Osteocyte (in vitro differentiated cells): ENCODE results near the gene SHC2. TPM values are rescaled to one million over a fixed set of nuclear protein-coding genes. Genes with fewer than 3 reads are reported as not detected.
"Not testable (repeated sequence)": the region's sequence is repeated elsewhere in the genome, so short reads cannot be mapped to it uniquely, and the experiment has no call there.

Source experiments
- DNase-seq: peaks from one replicate; pipeline ENCODE4 v3.0.0; 2021; ENCODE audit warnings: mixed read lengths; ENCODE audit not compliant: unreplicated experiment; ENCODE audit errors: extremely low spot score
- H3K27ac Mint-ChIP-seq: one replicate; pipeline ENCODE4 v1.8.0; 2021; ENCODE audit warnings: mild to moderate bottlenecking, mixed read lengths; ENCODE audit not compliant: unreplicated experiment
- H3K27me3 Mint-ChIP-seq: one replicate; pipeline ENCODE4 v1.8.0; 2021; ENCODE audit warnings: mixed read lengths; ENCODE audit not compliant: unreplicated experiment
- H3K36me3 Mint-ChIP-seq: one replicate; pipeline ENCODE4 v1.8.0; 2021; ENCODE audit warnings: mixed read lengths; ENCODE audit not compliant: unreplicated experiment
- H3K4me1 Mint-ChIP-seq: one replicate; pipeline ENCODE4 v1.8.0; 2021; ENCODE audit warnings: mixed read lengths; ENCODE audit not compliant: unreplicated experiment
- H3K4me3 Mint-ChIP-seq: one replicate; pipeline ENCODE4 v1.8.0; 2021; ENCODE audit warnings: mild to moderate bottlenecking, moderate library complexity, mixed read lengths; ENCODE audit not compliant: unreplicated experiment
- H3K9me3 Mint-ChIP-seq: one replicate; pipeline ENCODE4 v1.8.0; 2021; ENCODE audit warnings: mixed read lengths; ENCODE audit not compliant: unreplicated experiment
- CTCF ChIP-seq: fragments of 200-600 bp; sonication (generic); IDR thresholded peaks from 2 replicates; pipeline ENCODE4 v1.5.0; 2021; ENCODE audit warnings: antibody characterized with exemption, mild to moderate bottlenecking, moderate library complexity
- total RNA-seq: library from RNA; stranded (reverse); gene quantifications from 2 replicates; pipeline ENCODE4 v1.2.1, GENCODE V29; 2021

Gene SHC2
- total RNA-seq, 1 donor from 2014 or later: 61.7 TPM

GRCh38 chr19:397941-398706 lies 62.7 kb downstream of the SHC2 start:
- Mint-ChIP-seq H3K4me1 (no peaks in the 10 kb centered on the region), H3K4me3 (no peak overlapping the region), H3K9me3 (no peaks in the 10 kb centered on the region), H3K27ac (no peak overlapping the region), H3K36me3 (no peaks in the 10 kb centered on the region), H3K27me3 (peaks cover 3% of the 10 kb centered on the region)
- no peak for DNase-seq
- TF ChIP-seq CTCF: no peak

- no peaks in the 10 kb centered on the region for H3K4me1 Mint-ChIP-seq
- DNase-seq: no peak
- TF ChIP-seq CTCF: no peak
- H3K9me3 Mint-ChIP-seq: no peaks in the 10 kb centered on the region
- H3K36me3 Mint-ChIP-seq: no peaks in the 10 kb centered on the region
- no peak overlapping the region for H3K4me3 Mint-ChIP-seq
- H3K27ac Mint-ChIP-seq: no peak overlapping the region
- no peaks in the 10 kb centered on the region for H3K27me3 Mint-ChIP-seq
Observed at GRCh38 chr19:397321-397720, 63.5 kb downstream of the SHC2 start.

- Mint-ChIP-seq H3K27ac (no peak overlapping the region), H3K4me3 (no peak overlapping the region), H3K27me3 (no peaks in the 10 kb centered on the region)
Observed at GRCh38 chr19:395467-395866, 65.4 kb downstream of the SHC2 start.

GRCh38 chr19:394857-395256 lies 66.0 kb downstream of the SHC2 start:
- H3K4me3 Mint-ChIP-seq, H3K4me1 Mint-ChIP-seq, DNase-seq: not testable (repeated sequence)

More at GRCh38 chr19:395467-395866, 65.4 kb downstream of the SHC2 start:
- no peaks in the 10 kb centered on the region for H3K9me3 Mint-ChIP-seq
- TF ChIP-seq CTCF: no peak
- H3K36me3 Mint-ChIP-seq: no peaks in the 10 kb centered on the region
- H3K4me1 Mint-ChIP-seq: no peaks in the 10 kb centered on the region
- no peak for DNase-seq

GRCh38 chr19:393560-393959 lies 67.3 kb downstream of the SHC2 start:
- H3K4me1 Mint-ChIP-seq, DNase-seq, H3K27ac Mint-ChIP-seq, H3K4me3 Mint-ChIP-seq, H3K27me3 Mint-ChIP-seq, H3K9me3 Mint-ChIP-seq, H3K36me3 Mint-ChIP-seq: not testable (repeated sequence)

More at GRCh38 chr19:394857-395256, 66.0 kb downstream of the SHC2 start:
- not testable (repeated sequence) for H3K9me3 Mint-ChIP-seq, H3K36me3 Mint-ChIP-seq, H3K27ac Mint-ChIP-seq, H3K27me3 Mint-ChIP-seq

- no peak overlapping the region for H3K27ac Mint-ChIP-seq
Observed at GRCh38 chr19:392375-392970, 68.4 kb downstream of the SHC2 start.

More at GRCh38 chr19:392375-392970, 68.4 kb downstream of the SHC2 start:
- no peak overlapping the region for H3K4me3 Mint-ChIP-seq
- H3K27me3 Mint-ChIP-seq: peaks cover 3% of the 10 kb centered on the region
- no peak for DNase-seq
- no peaks in the 10 kb centered on the region for H3K36me3 Mint-ChIP-seq
- no peak for TF ChIP-seq CTCF
- no peaks in the 10 kb centered on the region for H3K4me1 Mint-ChIP-seq
- H3K9me3 Mint-ChIP-seq: no peaks in the 10 kb centered on the region
